Measurements from ENCODE around the gene POLR1A. TPM values are rescaled to one million over a fixed set of nuclear protein-coding genes. Genes with fewer than 3 reads are reported as not detected.

POLR1A gene
- total RNA-seq, 2 donors from 2014 or later = 37.9 to 45.5 TPM

- TF ChIP-seq, protein P1, sequence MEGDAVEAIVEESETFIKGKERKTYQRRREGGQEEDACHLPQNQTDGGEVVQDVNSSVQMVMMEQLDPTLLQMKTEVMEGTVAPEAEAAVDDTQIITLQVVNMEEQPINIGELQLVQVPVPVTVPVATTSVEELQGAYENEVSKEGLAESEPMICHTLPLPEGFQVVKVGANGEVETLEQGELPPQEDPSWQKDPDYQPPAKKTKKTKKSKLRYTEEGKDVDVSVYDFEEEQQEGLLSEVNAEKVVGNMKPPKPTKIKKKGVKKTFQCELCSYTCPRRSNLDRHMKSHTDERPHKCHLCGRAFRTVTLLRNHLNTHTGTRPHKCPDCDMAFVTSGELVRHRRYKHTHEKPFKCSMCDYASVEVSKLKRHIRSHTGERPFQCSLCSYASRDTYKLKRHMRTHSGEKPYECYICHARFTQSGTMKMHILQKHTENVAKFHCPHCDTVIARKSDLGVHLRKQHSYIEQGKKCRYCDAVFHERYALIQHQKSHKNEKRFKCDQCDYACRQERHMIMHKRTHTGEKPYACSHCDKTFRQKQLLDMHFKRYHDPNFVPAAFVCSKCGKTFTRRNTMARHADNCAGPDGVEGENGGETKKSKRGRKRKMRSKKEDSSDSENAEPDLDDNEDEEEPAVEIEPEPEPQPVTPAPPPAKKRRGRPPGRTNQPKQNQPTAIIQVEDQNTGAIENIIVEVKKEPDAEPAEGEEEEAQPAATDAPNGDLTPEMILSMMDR (conservative IDR thresholded peaks at IDR 0.05) = no peak
- no peak overlapping the region for H3K4me3 Mint-ChIP-seq
- Histone ChIP-seq H3K4me3 (ENCODE audit: low read length) (no peak overlapping the region), H3K9me3 (ENCODE audit: control insufficient read depth, low read length) (no peaks in the 10 kb centered on the region), H3K4me1 (ENCODE audit: control insufficient read depth, insufficient read depth, low read length) (no peaks in the 10 kb centered on the region), H3K27ac (ENCODE audit: low read depth, low read length) (no peak overlapping the region), H3K27me3 (ENCODE audit: control insufficient read depth, insufficient read depth, low read length, poor library complexity, severe bottlenecking) (no peaks in the 10 kb centered on the region), H3K36me3 (ENCODE audit: control insufficient read depth, insufficient read depth, low read length) (peaks cover 90% of the 10 kb centered on the region), H3K9ac (ENCODE audit: extremely low read depth, low read length, poor library complexity, severe bottlenecking) (no peak overlapping the region)
- no peak for DNase-seq
- H3K36me3 Mint-ChIP-seq (ENCODE audit: low read depth) = peaks cover 65% of the 10 kb centered on the region
- no peaks in the 10 kb centered on the region for H3K9me3 Mint-ChIP-seq
- no peaks in the 10 kb centered on the region for H3K27me3 Mint-ChIP-seq (ENCODE audit: insufficient read depth)
- WGBS, 2 experiments (ENCODE audit: insufficient coverage in 1 of 2, insufficient read length in 1 of 2) = 100% methylated on average over 1 of the region's 1 CpG; no CpG with 5 or more reads in 1 of the 2 experiments
- no peaks in the 10 kb centered on the region for H3K4me1 Mint-ChIP-seq
- no peak overlapping the region for H3K27ac Mint-ChIP-seq
These were observed 7.8 kb downstream of the POLR1A start for GRCh38 chr2:86097913-86098312.

DNA sequence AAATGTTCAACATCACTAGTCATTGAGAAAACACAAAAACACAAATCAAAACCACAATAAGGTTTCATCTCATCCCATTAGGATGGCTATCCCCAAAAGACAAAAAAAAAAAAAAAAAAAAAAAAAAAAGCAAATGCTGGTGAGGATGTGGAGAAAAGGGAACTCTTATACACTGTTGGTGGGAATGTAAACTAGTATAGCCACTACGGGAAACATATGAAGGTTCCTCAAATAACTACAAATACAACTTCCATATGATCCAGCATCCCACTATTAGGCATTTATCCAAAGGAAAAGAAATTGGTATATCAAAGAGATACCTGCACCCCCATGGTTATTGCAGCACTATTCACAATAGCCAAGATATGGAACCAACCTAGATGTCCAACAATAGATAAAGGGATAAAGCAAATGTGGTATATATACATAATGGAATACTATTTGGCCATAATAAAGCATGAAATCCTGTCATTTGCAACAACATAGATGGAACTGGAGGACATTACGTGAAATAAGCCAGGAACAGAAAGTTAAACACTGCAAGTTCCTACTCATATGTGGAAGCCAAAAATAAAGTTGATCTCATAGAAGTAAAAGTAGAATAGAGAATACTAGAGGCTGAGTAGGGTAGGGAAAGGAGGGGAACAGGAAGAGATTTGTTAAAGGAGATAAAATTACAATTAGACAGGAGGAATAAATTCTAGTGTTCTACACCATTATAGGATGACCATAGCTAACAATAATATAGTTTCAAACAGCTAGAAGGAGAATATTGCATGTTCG lies 8.4 kb downstream of the POLR1A start:
- TF ChIP-seq, protein P1 (conservative IDR thresholded peaks at IDR 0.05) = no peak
- 88 to 97% methylated on average over 1 of the region's 3 CpGs for WGBS, 2 experiments (ENCODE audit: insufficient coverage in 1 of 2, insufficient read length in 1 of 2)
- Histone ChIP-seq H3K36me3 (ENCODE audit: control insufficient read depth, insufficient read depth, low read length) (peaks cover 89% of the 10 kb centered on the region), H3K27ac (ENCODE audit: low read depth, low read length) (no peak overlapping the region), H3K27me3 (ENCODE audit: control insufficient read depth, insufficient read depth, low read length, poor library complexity, severe bottlenecking) (no peaks in the 10 kb centered on the region), H3K4me1 (ENCODE audit: control insufficient read depth, insufficient read depth, low read length) (no peaks in the 10 kb centered on the region), H3K9me3 (ENCODE audit: control insufficient read depth, low read length) (no peaks in the 10 kb centered on the region), H3K9ac (ENCODE audit: extremely low read depth, low read length, poor library complexity, severe bottlenecking) (no peak overlapping the region), H3K4me3 (ENCODE audit: low read length) (no peak overlapping the region)
- Mint-ChIP-seq H3K9me3 (no peaks in the 10 kb centered on the region), H3K27me3 (ENCODE audit: insufficient read depth) (no peaks in the 10 kb centered on the region), H3K36me3 (ENCODE audit: low read depth) (peaks cover 59% of the 10 kb centered on the region), H3K27ac (no peak overlapping the region), H3K4me3 (no peak overlapping the region), H3K4me1 (no peaks in the 10 kb centered on the region)
- DNase-seq = no peak

- H3K36me3 ChIP-seq (ENCODE audit: control insufficient read depth, insufficient read depth, low read length) = peaks cover 77% of the 10 kb centered on the region
- no peaks in the 10 kb centered on the region for H3K27me3 ChIP-seq (ENCODE audit: control insufficient read depth, insufficient read depth, low read length, poor library complexity, severe bottlenecking)
- Mint-ChIP-seq H3K36me3 (ENCODE audit: low read depth) (peaks cover 64% of the 10 kb centered on the region), H3K4me3 (no peak overlapping the region), H3K27me3 (ENCODE audit: insufficient read depth) (no peaks in the 10 kb centered on the region), H3K9me3 (no peaks in the 10 kb centered on the region), H3K27ac (no peak overlapping the region), H3K4me1 (no peaks in the 10 kb centered on the region)
- H3K4me1 ChIP-seq (ENCODE audit: control insufficient read depth, insufficient read depth, low read length) = no peaks in the 10 kb centered on the region
- no peaks in the 10 kb centered on the region for H3K9me3 ChIP-seq (ENCODE audit: control insufficient read depth, low read length)
- H3K27ac ChIP-seq (ENCODE audit: low read depth, low read length) = no peak overlapping the region
- no peak overlapping the region for H3K4me3 ChIP-seq (ENCODE audit: low read length)
- no peak overlapping the region for H3K9ac ChIP-seq (ENCODE audit: extremely low read depth, low read length, poor library complexity, severe bottlenecking)
- 91 to 97% methylated on average over 1 of the region's 1 CpG for WGBS, 2 experiments (ENCODE audit: insufficient coverage in 1 of 2, insufficient read length in 1 of 2)
- no peak for DNase-seq
- TF ChIP-seq, protein P1 (conservative IDR thresholded peaks at IDR 0.05) = no peak
These were observed 11.5 kb downstream of the POLR1A start for GRCh38 chr2:86094229-86094628.

Data from endodermal cell (in vitro differentiated cells).